SK-N-SH (cell line): Measurements from ENCODE around the gene SBF2. TPM values are rescaled to one million over a fixed set of nuclear protein-coding genes. Genes with fewer than 3 reads are reported as not detected.

Experiments used
- CTCF ChIA-PET: fragments of 300-600, 350-600 bp; formaldehyde crosslinking; extraction: SDS; loops from one replicate; lab custom pipeline; 2021; lab: Yijun Ruan, JAX
- POLR2A ChIA-PET: fragments of 350-600 bp; sonication (Branson Sonifier 250); formaldehyde crosslinking; extraction: SDS; loops from one replicate; lab custom pipeline; 2020; ENCODE audit warnings: antibody characterized with exemption, inconsistent platforms; lab: Yijun Ruan, JAX
- DNase-seq: peaks from one replicate; pipeline ENCODE4 v3.0.0; 2012
- H2AFZ ChIP-seq: fragments of 200-600 bp; sonication (generic); 2 replicates; pipeline ENCODE4 v1.8.1; 2016; ENCODE audit warnings: antibody characterized with exemption, mild to moderate bottlenecking, low read depth
- H3F3A ChIP-seq: fragments of 200-600 bp; sonication (generic); replicated peaks from 2 replicates; pipeline ENCODE3; 2016; ENCODE audit warnings: antibody characterized with exemption, mild to moderate bottlenecking; ENCODE audit not compliant: insufficient read depth
- H3K27ac ChIP-seq, 2 experiments: fragments of 200-500 bp in 1 of 2; fragments of 200-600 bp in 1 of 2; sonication (Bioruptor generic) in 1 of 2; sonication (generic), shearing (Covaris generic) in 1 of 2; 2 replicates each; pipeline versions ENCODE4 v1.5.1 to v1.6.1; 2014 to 2016; ENCODE audit warnings: low read depth in 2 of 2, inconsistent platforms in 1 of 2, low read length in 1 of 2, mild to moderate bottlenecking in 1 of 2, mixed read lengths in 1 of 2
- H3K27me3 ChIP-seq: fragments of 200-600 bp; sonication (generic), shearing (Covaris generic); 2 replicates; pipeline ENCODE4 v1.6.1; 2016; ENCODE audit warnings: mixed run types; ENCODE audit not compliant: insufficient read depth
- H3K36me3 ChIP-seq, 2 experiments: fragments of 200-500 bp in 1 of 2; fragments of 200-600 bp in 1 of 2; sonication (Bioruptor generic) in 1 of 2; sonication (generic) in 1 of 2; replicated peaks in 1 of 2; 2 replicates each; pipeline versions ENCODE3 to v1.5.1; 2014 to 2016; ENCODE audit warnings: low read length in 1 of 2, mild to moderate bottlenecking in 1 of 2; ENCODE audit not compliant: insufficient read depth in 2 of 2, control insufficient read depth in 1 of 2
- H3K4me1 ChIP-seq, 2 experiments: fragments of 200-500 bp in 1 of 2; fragments of 200-600 bp in 1 of 2; sonication (Bioruptor generic) in 1 of 2; sonication (generic), shearing (Covaris generic) in 1 of 2; 2 replicates each; pipeline versions ENCODE4 v1.5.1 to v1.6.1; 2014 to 2016; ENCODE audit warnings: low read depth in 1 of 2, low read length in 1 of 2, mixed run types in 1 of 2; ENCODE audit not compliant: insufficient read depth in 2 of 2, control insufficient read depth in 1 of 2
- H3K4me2 ChIP-seq: fragments of 200-600 bp; sonication (generic), shearing (Covaris generic); 2 replicates; pipeline ENCODE4 v1.6.1; 2017; ENCODE audit warnings: mixed run types
- H3K4me3 ChIP-seq, 2 experiments: fragments of 200-500 bp in 1 of 2; fragments of 200-600 bp in 1 of 2; sonication (Bioruptor generic) in 1 of 2; sonication (generic), shearing (Covaris generic) in 1 of 2; 2 replicates each; pipeline versions ENCODE4 v1.5.1 to v1.8.1; 2014 to 2016; ENCODE audit warnings: low read depth in 2 of 2, inconsistent platforms in 1 of 2, low read length in 1 of 2, mild to moderate bottlenecking in 1 of 2, mixed read lengths in 1 of 2, moderate library complexity in 1 of 2
- H3K79me2 ChIP-seq: fragments of 200-600 bp; sonication (generic); 2 replicates; pipeline ENCODE4 v1.8.1; 2017; ENCODE audit warnings: mild to moderate bottlenecking; ENCODE audit not compliant: insufficient read depth
- H3K9ac ChIP-seq: fragments of 200-600 bp; sonication (generic); 2 replicates; pipeline ENCODE4 v1.6.1; 2017; ENCODE audit warnings: mixed run types
- H3K9me2 ChIP-seq: fragments of 200-600 bp; sonication (generic); 2 replicates; pipeline ENCODE4 v1.6.1; 2017; ENCODE audit warnings: mixed run types
- H3K9me3 ChIP-seq: fragments of 200-600 bp; sonication (generic); 2 replicates; pipeline ENCODE4 v1.6.1; 2017; ENCODE audit warnings: mixed run types, mild to moderate bottlenecking, moderate library complexity
- H4K20me1 ChIP-seq: fragments of 200-600 bp; sonication (generic); 2 replicates; pipeline ENCODE4 v1.6.1; 2017; ENCODE audit warnings: mild to moderate bottlenecking, mixed run types; ENCODE audit not compliant: insufficient read depth
- CTCF ChIP-seq: fragments of 200-600 bp; sonication (generic); IDR thresholded peaks from 2 replicates; pipeline ENCODE4 v1.6.1; 2017; ENCODE audit warnings: antibody characterized with exemption, mild to moderate bottlenecking, moderate library complexity
- FOXJ3 ChIP-seq: sonication (generic); formaldehyde crosslinking; IDR thresholded peaks from 2 replicates; pipeline ENCODE4 v1.5.1; 2020; ENCODE audit warnings: mild to moderate bottlenecking, missing genetic modification reagents
- GATA2 ChIP-seq: sonication (generic); formaldehyde crosslinking; IDR thresholded peaks from 2 replicates; pipeline ENCODE4 v1.5.0; 2020; ENCODE audit warnings: mild to moderate bottlenecking, missing genetic modification reagents
- IRF3 ChIP-seq: fragments of 150-350 bp; IDR thresholded peaks from 2 replicates; pipeline ENCODE4 v1.6.1; 2016; ENCODE audit warnings: mild to moderate bottlenecking, low read depth, low read length
- MEF2A ChIP-seq: IDR thresholded peaks from 2 replicates; pipeline ENCODE4 v1.4.0; 2012; ENCODE audit warnings: low read depth, borderline replicate concordance
- NFIC ChIP-seq: IDR thresholded peaks from 2 replicates; pipeline ENCODE4 v1.4.0; 2012; ENCODE audit warnings: borderline replicate concordance
- PBX3 ChIP-seq: IDR thresholded peaks from 2 replicates; pipeline ENCODE4; 2012
- RCOR1 ChIP-seq: fragments of 150-350 bp; IDR thresholded peaks from 2 replicates; pipeline ENCODE4 v1.6.1; 2017; ENCODE audit warnings: antibody characterized with exemption, low read length
- TCF12 ChIP-seq: IDR thresholded peaks from 2 replicates; pipeline ENCODE4 v1.4.0; 2012
- USF1 ChIP-seq: IDR thresholded peaks from 2 replicates; pipeline ENCODE4 v1.4.0; 2012; ENCODE audit warnings: low read depth, borderline replicate concordance
- USF2 ChIP-seq: fragments of 150-350 bp; IDR thresholded peaks from 2 replicates; pipeline ENCODE4 v1.6.1; 2017; ENCODE audit warnings: antibody characterized with exemption, low read length, low read depth, borderline replicate concordance
- WGBS: methylation state at CpG from one replicate; pipeline ENCODE4 v1.1.6; 2017; ENCODE audit warnings: low lambda C conversion rate; 5-methylcytosine and 5-hydroxymethylcytosine counted together
- polyA plus RNA-seq, 3 experiments: library from polyadenylated mRNA; depleted of rRNA; stranded (reverse); fragments of >200 nt; gene quantifications; 2 replicates each; pipeline ENCODE4 v1.2.3, GENCODE V29; 2012
- TF ChIP-seq, protein P1 (sequence below): IDR thresholded peaks from 2 replicates; pipeline ENCODE4 v1.6.1; 2012; ENCODE audit warnings: mild to moderate bottlenecking, low read depth, low read length, moderate library complexity

SBF2 gene
- polyA plus RNA-seq, 1 of the 3 experiments (the other 2 are of a cell fraction), result 23.0 TPM

DNA sequence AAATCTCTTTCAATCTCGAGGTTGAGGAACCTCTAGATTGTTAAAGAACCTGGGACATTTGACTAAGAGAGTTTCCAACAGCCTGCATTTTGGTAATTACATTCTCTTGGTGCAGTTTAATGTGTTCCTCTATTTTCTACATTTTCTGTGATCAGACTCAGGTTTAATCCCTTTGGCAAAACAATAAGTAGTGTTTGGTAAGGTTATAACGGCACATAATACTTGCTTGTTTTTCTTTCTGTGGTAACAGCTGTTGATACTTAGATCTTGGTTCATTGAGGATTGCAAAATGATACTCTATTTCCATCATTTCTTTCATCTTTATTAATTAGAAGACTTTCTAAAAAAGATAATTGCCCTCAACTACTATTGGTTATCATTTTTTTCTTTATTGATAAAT, 271.3 kb downstream of the SBF2 start:
- H3K4me3 ChIP-seq, result no peak overlapping the region
- H2AFZ ChIP-seq, result no peak overlapping the region
- H3K4me2 ChIP-seq, result no peak overlapping the region
- CTCF ChIA-PET, result no interaction called here
- H3K27me3 ChIP-seq, result no peaks in the 10 kb centered on the region
- no peak for DNase-seq
- H3K9me3 ChIP-seq, result no peaks in the 10 kb centered on the region
- no peaks in the 10 kb centered on the region for H4K20me1 ChIP-seq
- no peak overlapping the region for H3K9ac ChIP-seq
- no peaks in the 10 kb centered on the region for H3F3A ChIP-seq
- no peaks in the 10 kb centered on the region for H3K9me2 ChIP-seq
- no peak for TF ChIP-seq MEF2A
- no peak for TF ChIP-seq USF2
- TF ChIP-seq IRF3, result no peak
- no peak for TF ChIP-seq TCF12
- TF ChIP-seq RCOR1, result no peak
- peaks cover 0 to 17% of the 10 kb centered on the region in 2 experiments; a peak in 2 of 4 replicates for H3K4me1 ChIP-seq
- H3K27ac ChIP-seq, result peak overlapping the region in 1 of 2 experiments; percentile 94; a peak in 2 of 4 replicates
- no peaks in the 10 kb centered on the region for H3K79me2 ChIP-seq
- POLR2A ChIA-PET, result no interaction called here
- peaks cover 11 to 17% of the 10 kb centered on the region in 2 experiments for H3K36me3 ChIP-seq
- WGBS, result 86% methylated on average over 2 of the region's 2 CpGs

DNA sequence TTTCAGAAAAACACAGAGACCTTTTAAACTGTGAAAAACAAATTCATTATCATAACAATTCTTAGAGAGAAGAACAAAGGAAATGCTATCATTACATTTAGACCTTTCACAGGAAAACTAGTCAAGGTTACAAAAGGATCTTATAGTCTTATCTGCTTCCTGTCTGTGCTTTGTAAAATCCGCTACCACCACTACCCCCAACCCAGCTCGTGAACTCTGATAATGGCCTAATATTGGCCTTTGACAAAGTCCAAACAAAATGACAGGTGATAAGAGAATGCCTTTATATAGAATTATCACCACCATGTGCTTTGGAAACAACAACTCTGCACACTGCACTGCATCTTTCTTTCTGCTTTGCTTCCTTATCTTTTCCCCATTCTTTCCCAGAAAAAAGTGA, 272.5 kb downstream of the SBF2 start:
- Histone ChIP-seq H3K9me2 (no peaks in the 10 kb centered on the region), H4K20me1 (no peaks in the 10 kb centered on the region), H3K27me3 (no peaks in the 10 kb centered on the region), H2AFZ (no peak overlapping the region), H3K27ac (peak overlapping the region in 1 of 2 experiments; percentile 94; a peak in 2 of 4 replicates), H3K9ac (no peak overlapping the region), H3K4me1 (peaks cover 0 to 17% of the 10 kb centered on the region in 2 experiments; a peak in 2 of 4 replicates), H3K4me2 (no peak overlapping the region), H3F3A (no peaks in the 10 kb centered on the region), H3K79me2 (no peaks in the 10 kb centered on the region), H3K9me3 (no peaks in the 10 kb centered on the region), H3K4me3 (no peak overlapping the region), H3K36me3 (peaks cover 5 to 18% of the 10 kb centered on the region in 2 experiments)
- TF ChIP-seq GATA2 (CRISPR knock-in tag) (0 out of 2 replicates have a peak, but pooled peaks have one; percentile 26), USF1 (no peak), IRF3 (no peak), CTCF (no peak), NFIC (no peak), MEF2A (no peak), FOXJ3 (CRISPR knock-in tag) (no peak), PBX3 (no peak)
- TF ChIP-seq, protein P1, sequence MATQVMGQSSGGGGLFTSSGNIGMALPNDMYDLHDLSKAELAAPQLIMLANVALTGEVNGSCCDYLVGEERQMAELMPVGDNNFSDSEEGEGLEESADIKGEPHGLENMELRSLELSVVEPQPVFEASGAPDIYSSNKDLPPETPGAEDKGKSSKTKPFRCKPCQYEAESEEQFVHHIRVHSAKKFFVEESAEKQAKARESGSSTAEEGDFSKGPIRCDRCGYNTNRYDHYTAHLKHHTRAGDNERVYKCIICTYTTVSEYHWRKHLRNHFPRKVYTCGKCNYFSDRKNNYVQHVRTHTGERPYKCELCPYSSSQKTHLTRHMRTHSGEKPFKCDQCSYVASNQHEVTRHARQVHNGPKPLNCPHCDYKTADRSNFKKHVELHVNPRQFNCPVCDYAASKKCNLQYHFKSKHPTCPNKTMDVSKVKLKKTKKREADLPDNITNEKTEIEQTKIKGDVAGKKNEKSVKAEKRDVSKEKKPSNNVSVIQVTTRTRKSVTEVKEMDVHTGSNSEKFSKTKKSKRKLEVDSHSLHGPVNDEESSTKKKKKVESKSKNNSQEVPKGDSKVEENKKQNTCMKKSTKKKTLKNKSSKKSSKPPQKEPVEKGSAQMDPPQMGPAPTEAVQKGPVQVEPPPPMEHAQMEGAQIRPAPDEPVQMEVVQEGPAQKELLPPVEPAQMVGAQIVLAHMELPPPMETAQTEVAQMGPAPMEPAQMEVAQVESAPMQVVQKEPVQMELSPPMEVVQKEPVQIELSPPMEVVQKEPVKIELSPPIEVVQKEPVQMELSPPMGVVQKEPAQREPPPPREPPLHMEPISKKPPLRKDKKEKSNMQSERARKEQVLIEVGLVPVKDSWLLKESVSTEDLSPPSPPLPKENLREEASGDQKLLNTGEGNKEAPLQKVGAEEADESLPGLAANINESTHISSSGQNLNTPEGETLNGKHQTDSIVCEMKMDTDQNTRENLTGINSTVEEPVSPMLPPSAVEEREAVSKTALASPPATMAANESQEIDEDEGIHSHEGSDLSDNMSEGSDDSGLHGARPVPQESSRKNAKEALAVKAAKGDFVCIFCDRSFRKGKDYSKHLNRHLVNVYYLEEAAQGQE, result no peak
- CTCF ChIA-PET, result interaction anchor here (1.0 to 1.1 kb wide), 2 partner anchors 11 to 54 kb away, joined by 4 to 5 read pairs; no protein-coding TSS in a partner anchor
- WGBS, result 79% methylated on average over 2 of the region's 2 CpGs
- peak; percentile 17 for DNase-seq
- POLR2A ChIA-PET, result no interaction called here
